ENCODE data around the gene CEBPE.
A peak's percentile ranks its signal among the peaks of the same experiment; 100 is the strongest.

Gene CEBPE

GRCh38 chr14:23097786-23098185, 21.3 kb downstream of the CEBPE start:
- ATAC-seq, result no peak
- no peak for TF ChIP-seq ZFP3 (CRISPR knock-in tag; IDR thresholded peaks at IDR 0.05)
- no peak for TF ChIP-seq TOX (CRISPR knock-in tag; IDR thresholded peaks at IDR 0.05; ENCODE audit: borderline replicate concordance)
- TF ChIP-seq ZNF8 (CRISPR knock-in tag; IDR thresholded peaks at IDR 0.05), result no peak
- TF ChIP-seq PATZ1 (CRISPR knock-in tag; IDR thresholded peaks at IDR 0.05; ENCODE audit: borderline replicate concordance), result no peak
- no peak for TF ChIP-seq POU6F1 (CRISPR knock-in tag; IDR thresholded peaks at IDR 0.05; ENCODE audit: borderline replicate concordance, low read depth)
- no peak for TF ChIP-seq TCF4 (CRISPR knock-in tag; IDR thresholded peaks at IDR 0.05; ENCODE audit: borderline replicate concordance)
- no peak for TF ChIP-seq PPARA (CRISPR knock-in tag; IDR thresholded peaks at IDR 0.05; ENCODE audit: borderline replicate concordance)
- TF ChIP-seq CREB5 (CRISPR knock-in tag; IDR thresholded peaks at IDR 0.05; ENCODE audit: low read depth), result no peak
- no peak for TF ChIP-seq ZC3H10 (CRISPR knock-in tag; IDR thresholded peaks at IDR 0.05)
- no peak for TF ChIP-seq OSR1 (CRISPR knock-in tag; IDR thresholded peaks at IDR 0.05)
- TF ChIP-seq ZNF565 (CRISPR knock-in tag; conservative IDR thresholded peaks at IDR 0.05; ENCODE audit: low read depth), result no peak
- no peak for TF ChIP-seq ESRRG (CRISPR knock-in tag; IDR thresholded peaks at IDR 0.05)
- no peak for TF ChIP-seq SNAI2 (CRISPR knock-in tag; IDR thresholded peaks at IDR 0.05)
- no peak for TF ChIP-seq ZFP30 (CRISPR knock-in tag; IDR thresholded peaks at IDR 0.05)
- no peak for TF ChIP-seq GLIS3 (CRISPR knock-in tag; IDR thresholded peaks at IDR 0.05)
- TF ChIP-seq CSDC2 (CRISPR knock-in tag; IDR thresholded peaks at IDR 0.05), result no peak
- no peak for TF ChIP-seq ISL1 (CRISPR knock-in tag; IDR thresholded peaks at IDR 0.05)
- no peak for TF ChIP-seq TSHZ2 (CRISPR knock-in tag; IDR thresholded peaks at IDR 0.05)

- no peak for TF ChIP-seq ZNF8 (CRISPR knock-in tag; IDR thresholded peaks at IDR 0.05)
- no peak for TF ChIP-seq ZC3H10 (CRISPR knock-in tag; IDR thresholded peaks at IDR 0.05)
- no peak for TF ChIP-seq ZFP30 (CRISPR knock-in tag; IDR thresholded peaks at IDR 0.05)
- no peak for TF ChIP-seq PPARA (CRISPR knock-in tag; IDR thresholded peaks at IDR 0.05; ENCODE audit: borderline replicate concordance)
- peak; percentile 86; the same call in 1 of the 2 replicates for TF ChIP-seq PATZ1 (CRISPR knock-in tag; IDR thresholded peaks at IDR 0.05; ENCODE audit: borderline replicate concordance)
- no peak for TF ChIP-seq TCF4 (CRISPR knock-in tag; IDR thresholded peaks at IDR 0.05; ENCODE audit: borderline replicate concordance)
- TF ChIP-seq CREB5 (CRISPR knock-in tag; IDR thresholded peaks at IDR 0.05; ENCODE audit: low read depth), result no peak
- no peak for TF ChIP-seq BACH2 (CRISPR knock-in tag; IDR thresholded peaks at IDR 0.05; ENCODE audit: borderline replicate concordance)
- no peak for TF ChIP-seq GLIS3 (CRISPR knock-in tag; IDR thresholded peaks at IDR 0.05)
- no peak for TF ChIP-seq CSRNP3 (CRISPR knock-in tag; IDR thresholded peaks at IDR 0.05)
- peak; percentile 22; the same call in 1 of the 2 replicates for TF ChIP-seq ZFP3 (CRISPR knock-in tag; IDR thresholded peaks at IDR 0.05)
- no peak for TF ChIP-seq SNAI2 (CRISPR knock-in tag; IDR thresholded peaks at IDR 0.05)
- no peak for TF ChIP-seq OSR1 (CRISPR knock-in tag; IDR thresholded peaks at IDR 0.05)
- ATAC-seq, result peak; percentile 94
Measured at GRCh38 chr14:23095196-23096108, 23.6 kb downstream of the CEBPE start, which contains the start of gene C14orf119. Gene C14orf119 (plus strand): TSS chr14:23095505. CDS start chr14:23097659, 2,154 bp downstream.
